ENCODE data around the gene PAPSS1.
"Not testable (repeated sequence)": the region's sequence is repeated elsewhere in the genome, so short reads cannot be mapped to it uniquely, and the experiment has no call there.

Gene PAPSS1

DNA sequence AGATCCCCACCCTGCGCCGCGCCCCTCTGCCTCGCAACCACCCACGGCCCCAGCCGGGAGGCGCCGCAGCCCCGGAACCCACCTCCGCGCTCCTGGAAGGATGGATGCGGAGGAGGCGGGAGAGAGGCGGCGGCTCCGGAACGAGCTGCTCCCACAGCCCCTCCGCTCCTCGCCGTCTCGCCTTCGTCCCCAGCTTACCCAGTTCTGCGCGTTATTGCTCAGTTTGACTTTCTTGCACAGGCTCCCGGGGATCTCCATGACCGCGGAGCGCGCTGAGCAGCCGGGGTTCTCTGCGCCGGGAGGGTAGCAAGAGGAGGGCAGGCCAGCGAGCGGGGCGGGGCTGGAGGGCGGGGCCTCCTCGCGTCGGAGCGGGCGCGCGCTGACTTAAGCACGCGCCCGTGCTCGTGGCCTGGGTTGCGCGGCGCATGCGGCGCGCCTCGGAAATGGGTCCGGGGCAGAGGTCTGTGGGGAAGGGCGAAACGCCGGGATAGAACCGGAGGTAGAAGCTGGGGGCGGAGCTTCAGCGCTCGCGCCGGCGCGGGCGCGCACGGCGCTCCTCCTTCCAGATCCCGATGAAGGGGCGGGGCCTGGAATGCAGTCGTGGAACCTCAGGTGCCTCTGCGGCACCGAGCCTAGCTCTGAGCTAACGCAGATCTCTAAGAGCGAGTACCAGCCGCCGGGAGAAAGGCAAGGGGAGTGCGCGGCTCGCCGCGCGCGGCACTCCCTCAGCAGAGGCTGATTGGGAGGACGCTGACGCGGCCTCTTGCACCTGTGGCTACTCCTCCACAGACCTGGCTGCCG, at the start of gene PAPSS1:
Gene PAPSS1, minus strand, starts transcription at position 313 of the 801 bp plus-strand sequence. Its CDS starts 55 bp downstream, at position 258.
- in situ Hi-C loops (cut with MboI; ENCODE audit: low sequenced_read_pairs) = no loop called here

DNA sequence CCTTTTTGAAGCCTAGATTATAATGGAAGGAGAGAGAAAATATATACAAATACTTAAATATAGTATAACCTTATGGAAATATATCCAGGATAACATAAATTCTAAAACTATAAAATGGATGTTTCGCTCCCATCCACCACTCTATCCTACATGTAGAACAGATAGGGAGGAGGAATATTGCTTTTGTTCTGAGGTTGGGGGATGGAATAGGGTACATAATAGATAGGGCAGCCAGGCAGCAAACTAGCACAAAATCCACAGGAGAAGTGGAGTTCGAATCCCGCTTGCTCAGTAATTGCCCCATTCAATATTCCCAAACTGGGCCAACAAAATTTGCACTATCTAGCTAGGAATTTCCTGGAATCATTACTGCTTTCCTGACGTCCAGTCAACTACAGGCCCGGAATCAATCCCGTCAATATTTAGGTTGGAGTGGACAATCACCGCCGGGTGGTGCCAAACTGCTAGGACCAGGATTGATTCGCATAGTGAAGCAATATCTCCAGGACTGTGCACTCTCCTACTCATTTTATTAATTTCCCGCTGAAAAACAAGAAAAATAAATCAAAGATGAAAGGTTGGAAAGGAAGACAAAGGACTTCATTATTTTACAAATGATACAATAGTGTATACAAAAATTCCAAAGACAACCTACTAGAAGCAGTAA, 40.4 kb upstream of the PAPSS1 start:
- in situ Hi-C loops (cut with MboI; ENCODE audit: low sequenced_read_pairs) = no loop called here

DNA sequence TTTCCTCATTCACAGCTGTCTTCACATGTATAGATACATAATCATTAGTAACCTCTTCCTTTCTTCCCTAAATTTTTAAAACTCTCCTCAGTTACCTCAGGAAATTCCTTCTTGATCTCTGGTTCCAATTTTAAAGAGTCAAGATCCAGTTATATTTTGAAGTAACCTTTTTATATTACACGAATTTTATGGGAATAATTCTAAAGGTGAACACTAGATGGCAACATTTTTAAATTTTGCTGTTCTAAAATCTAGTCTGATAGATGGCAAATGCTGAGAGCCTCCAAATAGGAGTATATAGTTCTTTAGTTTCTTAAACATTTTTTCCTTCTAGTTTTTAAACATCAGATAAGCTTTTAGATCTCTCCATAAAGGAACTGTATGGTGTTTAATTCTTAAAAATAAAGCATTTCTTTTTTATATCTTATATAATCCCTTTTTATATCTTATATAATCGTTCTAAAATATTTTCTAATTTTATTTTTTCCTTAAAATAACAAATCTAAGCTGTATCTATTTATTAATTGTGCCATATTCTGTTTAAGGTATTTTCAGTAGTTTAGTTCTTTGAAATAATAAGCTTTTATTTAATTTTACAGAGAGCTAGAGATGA, 37.9 kb upstream of the PAPSS1 start:
- in situ Hi-C loops (cut with MboI; ENCODE audit: low sequenced_read_pairs) = no loop called here

DNA sequence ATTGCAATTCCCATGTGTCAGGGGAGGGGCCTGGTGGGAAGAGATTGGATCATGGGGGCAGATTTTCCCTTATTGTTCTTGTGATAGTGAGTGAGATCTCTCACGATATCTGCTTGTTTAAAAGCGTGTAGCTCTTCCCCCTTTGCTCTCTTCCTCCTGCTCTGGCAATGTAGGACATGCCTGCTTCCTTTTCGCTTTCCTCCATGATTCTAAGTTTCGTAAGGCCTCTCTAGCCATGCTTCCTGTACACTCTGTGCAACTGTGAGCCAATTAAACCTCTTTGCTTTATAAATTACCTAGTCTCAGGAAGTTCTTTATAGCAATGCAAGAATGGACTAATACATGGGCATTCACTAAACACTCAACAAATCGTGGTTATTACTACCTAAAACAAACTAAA, 37.2 kb upstream of the PAPSS1 start:
- in situ Hi-C loops (cut with MboI; ENCODE audit: low sequenced_read_pairs) = no loop called here

DNA sequence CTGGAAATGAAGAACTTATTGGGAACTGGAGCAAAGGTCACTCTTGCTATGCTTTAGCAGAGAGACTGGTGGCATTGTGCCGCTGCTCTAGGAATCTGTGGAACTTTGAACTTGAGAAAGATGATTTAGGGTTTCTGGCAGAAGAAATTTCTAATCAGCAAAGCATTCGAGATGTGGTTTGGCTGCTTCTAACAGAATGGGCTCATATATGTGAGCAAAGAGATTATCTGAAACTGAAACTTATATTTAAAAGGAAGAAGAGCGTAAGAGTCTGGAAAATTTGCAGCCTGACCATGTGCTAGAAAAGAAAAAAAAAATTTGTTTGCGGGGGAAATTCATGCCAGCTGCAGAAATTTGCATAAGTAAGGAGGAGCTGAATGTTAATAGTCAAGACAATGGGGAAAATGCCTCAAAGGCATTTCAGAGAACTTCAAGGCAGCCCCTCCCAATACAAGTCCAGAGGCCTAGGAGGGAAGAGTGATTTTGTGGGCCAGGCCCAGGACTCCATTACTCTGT, 35.9 kb upstream of the PAPSS1 start:
- in situ Hi-C loops (cut with MboI; ENCODE audit: low sequenced_read_pairs) = no loop called here

DNA sequence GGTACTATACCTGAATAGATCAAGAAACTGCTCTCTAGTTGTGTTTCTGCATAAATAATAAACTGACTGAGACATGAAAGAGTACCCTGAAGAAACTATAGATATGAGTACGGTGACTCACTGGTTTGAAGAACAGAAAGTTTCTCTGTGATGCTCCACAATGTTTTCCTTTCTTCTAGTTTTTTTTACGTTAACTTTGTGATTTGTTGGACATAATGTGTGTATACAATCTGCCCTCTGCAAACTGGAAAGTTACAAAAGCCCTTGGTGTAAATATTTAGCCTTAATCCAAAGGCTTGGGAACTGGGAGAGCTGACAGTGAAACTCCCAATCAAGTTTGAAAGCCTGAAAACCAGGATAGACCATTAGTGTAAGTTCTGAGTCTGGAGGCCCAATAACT, 31.6 kb upstream of the PAPSS1 start:
- in situ Hi-C loops (cut with MboI; ENCODE audit: low sequenced_read_pairs) = no loop called here

DNA sequence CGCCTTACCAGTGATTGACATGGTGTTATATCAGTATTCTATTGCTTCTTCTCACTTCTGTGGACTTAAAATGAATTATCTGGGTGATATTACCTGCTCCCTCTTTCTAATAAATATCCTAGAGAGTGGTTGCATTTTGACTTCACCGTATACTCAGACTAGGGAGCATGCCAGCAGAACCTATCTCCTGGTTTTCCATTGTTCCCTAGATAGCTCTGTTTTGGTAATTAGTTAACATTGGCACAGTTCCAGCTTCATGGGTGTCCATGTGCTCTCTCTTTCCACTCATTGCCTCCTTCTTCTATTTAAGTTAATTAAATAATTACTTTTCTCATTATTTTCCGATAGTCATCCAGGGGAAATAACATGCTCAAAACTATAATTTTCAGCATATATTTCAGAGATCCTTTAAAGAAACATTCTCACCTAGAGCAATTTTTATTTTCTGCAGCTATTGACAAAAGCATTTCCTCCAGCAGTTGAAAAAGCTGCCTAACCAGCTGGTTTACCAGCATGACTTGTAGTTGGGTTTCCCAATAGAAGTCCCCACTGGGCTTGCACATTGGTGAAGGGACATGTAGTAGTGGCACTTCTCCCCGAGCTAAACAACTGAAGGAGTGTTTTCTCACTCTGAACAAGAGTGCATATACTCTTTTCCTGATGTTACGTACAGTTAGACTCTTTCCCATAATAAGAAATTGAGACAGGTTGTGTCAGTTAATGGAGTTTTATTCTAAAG, 27.9 kb upstream of the PAPSS1 start:
- in situ Hi-C loops (cut with MboI; ENCODE audit: low sequenced_read_pairs) = no loop called here

DNA sequence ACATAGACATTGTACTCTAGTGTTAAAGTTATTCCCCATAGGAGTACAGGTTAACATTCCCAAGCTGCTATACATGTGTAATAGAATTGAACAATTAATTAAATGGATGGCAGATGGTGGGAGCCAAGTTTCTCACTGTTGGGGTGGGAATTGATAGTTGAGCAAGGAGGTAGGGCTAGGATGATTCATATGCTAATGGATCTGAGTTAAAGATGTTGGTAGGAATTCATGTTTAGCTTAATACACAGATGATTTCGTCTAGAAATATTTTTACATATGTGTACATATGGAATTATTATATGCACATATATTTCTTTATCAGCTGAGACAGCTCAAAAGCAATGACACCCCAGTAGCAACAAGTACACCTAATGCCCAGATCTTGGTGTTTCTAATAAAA, 26.1 kb upstream of the PAPSS1 start:
- in situ Hi-C loops (cut with MboI; ENCODE audit: low sequenced_read_pairs) = no loop called here

DNA sequence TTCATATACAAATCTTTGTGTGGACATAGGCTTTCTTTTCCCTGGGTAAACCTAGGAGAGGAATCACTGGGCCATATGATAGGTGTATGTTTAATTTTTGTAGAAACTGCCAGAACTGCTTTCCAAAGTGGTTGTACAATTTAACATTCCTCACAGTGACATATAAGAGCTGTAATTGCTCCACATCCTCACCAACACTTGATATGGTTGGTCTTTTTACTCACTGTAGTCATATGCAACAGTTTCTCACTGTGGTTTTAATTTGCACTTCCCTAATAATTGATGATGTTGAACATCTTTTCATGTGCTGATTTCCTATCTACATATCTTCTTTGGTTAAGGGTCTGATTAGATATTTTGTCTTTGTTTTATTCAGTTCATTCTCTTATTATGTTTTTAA, 24.5 kb upstream of the PAPSS1 start:
- in situ Hi-C loops (cut with MboI; ENCODE audit: low sequenced_read_pairs) = no loop called here

DNA sequence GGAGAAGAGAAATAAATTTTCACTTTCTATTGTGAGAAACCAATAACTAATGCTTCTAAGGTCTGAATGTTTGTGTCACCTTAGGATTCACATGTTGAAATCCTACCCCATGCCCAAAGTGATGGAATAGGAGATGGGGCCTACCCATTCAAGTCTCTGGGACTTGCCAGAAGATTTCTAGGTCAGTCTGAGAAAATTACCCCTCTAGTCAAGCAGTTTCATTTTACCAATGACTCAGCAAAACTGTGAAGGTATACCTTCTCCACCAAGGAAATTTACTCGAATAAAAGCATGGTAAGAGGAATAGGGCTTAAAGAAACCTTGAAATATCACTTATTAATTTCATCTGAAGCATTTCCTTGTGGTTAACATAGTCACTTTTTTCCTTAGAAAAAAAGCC, 23.5 kb upstream of the PAPSS1 start:
- in situ Hi-C loops (cut with MboI; ENCODE audit: low sequenced_read_pairs) = no loop called here

DNA sequence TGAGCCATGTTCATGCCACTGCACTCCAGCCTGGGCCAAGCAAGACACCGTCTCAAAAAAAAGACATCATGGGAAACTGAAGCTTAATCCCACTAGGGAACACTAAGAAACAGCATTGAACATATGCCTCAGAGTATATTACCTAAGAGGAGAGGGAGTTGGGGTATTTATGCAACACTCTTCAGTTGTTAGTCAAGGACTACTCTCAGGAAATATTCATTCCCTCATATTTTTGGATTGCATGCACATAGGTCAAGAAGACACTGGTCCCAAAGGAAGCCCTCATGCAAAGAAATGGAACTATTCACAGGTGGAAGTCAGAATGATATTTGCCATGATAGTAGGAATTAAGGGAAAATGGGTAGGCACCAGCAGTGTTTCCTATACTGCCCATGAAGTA, 22.8 kb upstream of the PAPSS1 start:
- in situ Hi-C loops (cut with MboI; ENCODE audit: low sequenced_read_pairs) = no loop called here

DNA sequence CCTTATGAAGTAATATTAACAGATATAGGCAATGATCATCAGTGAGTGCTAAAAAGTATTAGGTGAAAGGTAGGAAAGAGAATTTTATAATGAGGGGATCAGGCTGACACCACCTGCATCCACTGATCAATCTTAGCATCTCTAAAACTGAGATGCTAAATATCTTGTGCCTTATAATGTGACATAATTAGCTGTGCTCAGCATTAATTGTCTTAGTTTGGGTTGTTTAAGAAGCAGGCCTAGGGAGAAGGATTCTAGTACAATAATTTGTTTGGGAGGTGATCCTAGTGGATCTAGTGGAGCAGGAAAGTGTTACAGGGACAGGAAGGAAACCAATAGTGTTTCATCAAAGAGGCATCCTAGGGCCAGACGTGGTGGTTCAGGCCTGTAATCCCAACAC, 22.2 kb upstream of the PAPSS1 start:
- in situ Hi-C loops (cut with MboI; ENCODE audit: low sequenced_read_pairs) = no loop called here

DNA sequence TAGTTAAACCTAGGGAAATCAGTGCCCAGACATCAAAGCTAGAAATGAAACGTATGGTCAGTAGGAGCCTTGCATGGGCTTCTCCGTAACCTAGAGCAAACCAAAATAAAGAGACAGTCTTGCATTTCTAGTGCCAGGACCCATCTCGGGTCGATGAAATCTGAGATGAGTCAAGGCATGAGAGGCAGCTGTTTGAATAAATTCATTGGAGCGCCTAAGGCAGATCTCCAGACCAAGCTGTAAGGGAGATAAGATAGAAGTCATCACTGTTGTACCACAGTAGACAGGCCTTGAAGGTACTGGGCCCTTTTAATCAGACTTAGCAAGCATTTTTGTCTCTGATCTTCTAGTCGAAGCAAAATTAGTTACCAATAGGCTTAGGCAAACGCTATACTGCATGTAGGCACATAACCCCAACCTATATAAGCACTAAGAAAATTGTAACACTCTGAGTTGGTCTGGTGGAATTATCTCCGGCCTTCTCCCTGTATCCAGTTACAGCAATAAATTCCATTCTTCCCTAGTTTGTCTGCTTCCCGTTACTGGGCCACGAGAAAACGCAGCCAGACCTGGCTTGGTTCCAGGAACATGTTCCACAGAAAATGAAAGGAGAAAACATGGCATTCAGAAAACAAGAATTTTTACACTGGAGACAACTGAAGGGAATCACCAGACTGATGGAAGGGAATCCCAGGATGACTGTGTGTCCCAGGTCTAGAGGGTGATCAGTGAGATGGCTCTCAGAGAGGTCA, 21.1 kb upstream of the PAPSS1 start:
- in situ Hi-C loops (cut with MboI; ENCODE audit: low sequenced_read_pairs) = no loop called here

DNA sequence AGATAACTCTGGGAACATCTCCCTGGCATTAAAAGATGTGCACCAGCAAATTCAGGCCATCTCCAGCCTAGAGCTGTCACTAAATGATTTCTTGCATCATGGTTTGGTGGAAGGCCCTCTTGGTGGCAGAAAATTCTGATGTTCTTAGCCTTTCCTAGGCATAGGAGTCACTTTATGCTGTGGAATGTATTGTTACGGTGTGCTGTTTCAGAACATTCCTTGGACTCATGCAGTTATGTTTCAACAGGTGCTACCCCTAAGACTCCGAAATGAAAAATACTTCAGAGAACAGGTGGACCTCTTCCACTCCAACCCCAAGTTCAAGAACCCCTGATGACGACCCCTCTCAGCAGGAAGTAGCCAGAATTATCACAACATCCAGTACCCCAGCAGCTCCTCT, 20.3 kb upstream of the PAPSS1 start:
- in situ Hi-C loops (cut with MboI; ENCODE audit: low sequenced_read_pairs) = no loop called here

DNA sequence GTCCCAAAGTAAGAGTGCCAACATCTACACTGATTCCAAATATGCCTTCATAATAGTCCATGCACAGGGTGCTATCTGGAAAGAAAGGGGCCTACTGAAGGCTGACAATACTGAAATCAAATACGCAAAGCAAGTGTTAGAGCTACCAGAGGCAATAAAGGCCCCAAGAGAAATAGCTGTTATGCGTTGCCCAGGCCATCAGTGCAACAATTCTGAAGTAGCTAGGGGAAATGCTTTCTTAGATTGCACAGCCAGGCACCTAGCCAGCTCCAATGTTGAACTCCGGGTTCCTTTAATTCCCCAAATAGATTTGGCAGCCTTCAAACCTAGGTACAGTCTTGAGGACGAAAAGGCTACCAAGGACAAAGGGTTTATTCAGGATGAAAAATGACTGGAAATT, 17.4 kb upstream of the PAPSS1 start:
- in situ Hi-C loops (cut with MboI; ENCODE audit: low sequenced_read_pairs) = no loop called here

DNA sequence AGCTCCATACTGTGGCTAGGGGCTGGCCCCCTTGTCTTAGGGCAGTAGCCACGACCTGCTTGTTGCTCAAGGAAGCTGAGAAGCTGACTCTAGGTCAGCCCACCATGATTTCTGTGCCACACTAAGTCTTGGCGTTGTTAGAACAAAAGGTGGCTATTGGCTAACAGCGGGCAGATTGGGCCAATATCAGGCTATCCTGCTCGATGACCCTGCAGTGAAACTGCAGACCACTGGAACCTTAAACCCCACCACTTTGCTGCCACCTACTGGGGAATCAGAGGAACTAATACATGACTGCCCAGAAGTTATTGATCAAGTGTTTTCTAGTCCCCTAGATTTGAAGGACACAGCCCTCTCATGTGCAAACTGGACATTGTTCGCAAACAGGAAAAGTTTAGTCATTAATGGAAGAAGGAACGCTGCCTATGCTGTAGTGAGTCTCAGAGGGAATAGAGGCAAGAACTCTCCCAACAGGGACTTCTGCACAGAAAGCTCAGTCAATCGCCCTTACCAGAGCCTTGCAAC, 17.0 kb upstream of the PAPSS1 start:
- in situ Hi-C loops (cut with MboI; ENCODE audit: low sequenced_read_pairs) = no loop called here

DNA sequence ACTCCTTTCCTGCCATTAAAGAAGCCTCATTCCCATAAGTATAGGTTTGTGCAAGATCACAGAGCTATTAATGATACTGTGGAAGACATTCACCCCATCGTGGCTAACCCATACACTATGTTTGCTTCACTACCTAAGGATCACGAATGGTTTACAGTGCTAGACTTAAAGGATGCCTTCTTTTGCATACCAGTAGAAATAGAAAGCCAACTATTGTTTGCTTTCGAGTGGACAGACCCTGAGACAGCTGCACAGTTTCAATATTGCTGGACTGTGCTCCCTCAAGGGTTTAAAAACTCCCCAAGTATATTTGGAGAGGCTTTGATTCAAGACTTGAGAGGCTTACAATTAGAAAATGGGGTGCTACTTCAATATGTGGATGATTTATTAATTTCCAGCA, 16.0 kb upstream of the PAPSS1 start:
- in situ Hi-C loops (cut with MboI; ENCODE audit: low sequenced_read_pairs) = no loop called here

DNA sequence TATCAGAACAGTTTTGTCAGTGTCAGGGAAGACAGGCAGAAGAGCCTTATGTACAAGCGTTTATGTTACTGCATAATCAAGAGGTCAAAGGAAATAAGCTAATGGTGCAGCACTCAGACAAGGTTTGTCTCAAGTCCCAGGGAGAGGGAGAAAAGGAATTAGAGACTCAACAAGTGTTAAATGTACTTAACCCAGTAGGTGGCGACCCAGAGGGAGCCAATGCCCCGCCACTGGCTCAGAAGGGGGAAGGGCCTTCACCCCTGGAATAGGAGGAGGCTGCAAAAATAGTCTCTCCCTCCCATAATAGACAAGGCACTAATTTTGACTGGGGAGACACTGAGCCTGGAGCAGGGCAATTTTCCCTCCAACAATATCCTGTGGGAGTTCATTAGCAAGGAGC, 14.1 kb upstream of the PAPSS1 start:
- in situ Hi-C loops (cut with MboI; ENCODE audit: low sequenced_read_pairs) = no loop called here

DNA sequence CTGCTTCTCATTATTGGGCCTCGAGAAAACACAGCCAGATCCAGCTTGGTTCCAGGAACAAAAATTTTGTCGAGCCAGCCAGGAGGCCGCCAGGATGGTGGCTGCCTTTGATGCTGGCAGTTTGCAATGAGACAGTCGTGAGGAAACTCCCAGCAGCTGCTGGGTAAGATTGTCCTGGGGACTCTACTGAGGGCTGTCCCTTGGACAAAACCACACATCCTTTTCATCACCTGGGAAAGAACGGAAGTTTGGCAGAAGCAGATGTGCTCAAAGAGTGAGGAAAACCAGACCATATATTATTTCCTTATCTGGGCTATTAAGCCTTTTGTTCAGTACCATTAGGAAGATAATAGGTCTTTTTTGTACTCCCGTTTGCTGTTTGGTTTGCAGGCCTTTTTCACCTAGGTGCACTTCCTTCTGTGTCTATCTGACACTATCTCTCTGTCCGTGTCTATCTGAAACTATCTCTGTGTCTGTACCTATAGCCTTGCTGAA, 13.4 kb upstream of the PAPSS1 start:
- in situ Hi-C loops (cut with MboI; ENCODE audit: low sequenced_read_pairs) = no loop called here

DNA sequence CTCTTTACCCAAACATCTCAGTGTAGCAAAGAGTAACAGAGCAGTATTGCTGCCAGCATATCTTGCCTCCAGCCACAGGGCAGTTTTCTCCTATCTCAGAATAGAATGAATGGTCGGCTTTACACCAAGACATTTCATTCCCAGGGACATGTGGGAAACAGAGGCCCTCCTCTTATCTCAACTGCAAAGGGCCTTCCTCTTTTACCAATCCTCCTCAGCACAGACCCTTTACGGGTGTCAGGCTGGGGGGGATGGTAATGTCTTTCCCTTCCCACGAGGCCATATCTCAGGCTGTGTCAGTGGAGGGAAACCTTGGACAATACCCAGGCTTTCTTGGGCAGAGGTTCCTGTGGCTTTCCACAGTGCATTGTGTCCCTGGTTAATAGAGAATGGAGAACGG, 9.0 kb upstream of the PAPSS1 start:
- in situ Hi-C loops (cut with MboI; ENCODE audit: low sequenced_read_pairs) = not testable (repeated sequence)

All from hTERT RPE-1 (cell line).